ENCODE results near the gene BET1L. TPM values are rescaled to one million over a fixed set of nuclear protein-coding genes. Genes with fewer than 3 reads are reported as not detected.

BET1L gene
- total and polyA plus RNA-seq, 8 donors: 27.7 to 53.4 (median 41.2) TPM

DNA sequence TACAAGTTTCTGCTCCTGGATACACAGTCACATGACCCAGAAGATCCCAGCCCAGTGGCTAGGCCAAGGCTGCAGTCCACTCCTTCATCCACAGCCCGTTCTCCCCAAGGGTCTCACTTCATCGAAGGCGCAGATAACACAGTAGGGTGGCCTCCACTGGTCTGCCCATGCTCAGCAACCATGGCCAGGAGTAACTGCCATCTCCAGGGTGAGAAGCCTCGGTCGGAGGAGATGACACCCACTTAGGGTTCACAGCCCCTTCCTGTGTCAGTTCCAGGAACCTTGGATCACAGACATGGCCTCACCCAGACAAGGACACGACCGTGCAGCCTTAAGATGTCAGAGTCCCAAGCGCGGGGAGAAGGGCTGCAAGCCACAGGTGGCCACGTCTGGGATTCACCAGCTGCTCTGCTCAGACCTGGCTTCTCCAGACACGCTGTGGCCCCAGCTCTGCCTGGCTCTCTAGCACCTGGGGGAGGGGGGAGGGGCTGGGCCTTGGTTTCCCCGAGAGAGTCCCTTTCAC, 2.6 kb downstream of the BET1L start:
- FAIRE-seq: no peak
- H3K4me3 ChIP-seq: no peak overlapping the region
- no peaks in the 10 kb centered on the region for H3K9me3 ChIP-seq
- DNase-seq: peak in 3 of 6 donors; percentile 17 to 47 (median 27)
- H3K4me1 ChIP-seq: peaks cover 4 to 21% (median 17%) of the 10 kb centered on the region in 3 donors
- ATAC-seq: no peak
- WGBS, 2 donors: 65 to 85% methylated on average over 12 of the region's 12 CpGs
- TF ChIP-seq, protein P1, sequence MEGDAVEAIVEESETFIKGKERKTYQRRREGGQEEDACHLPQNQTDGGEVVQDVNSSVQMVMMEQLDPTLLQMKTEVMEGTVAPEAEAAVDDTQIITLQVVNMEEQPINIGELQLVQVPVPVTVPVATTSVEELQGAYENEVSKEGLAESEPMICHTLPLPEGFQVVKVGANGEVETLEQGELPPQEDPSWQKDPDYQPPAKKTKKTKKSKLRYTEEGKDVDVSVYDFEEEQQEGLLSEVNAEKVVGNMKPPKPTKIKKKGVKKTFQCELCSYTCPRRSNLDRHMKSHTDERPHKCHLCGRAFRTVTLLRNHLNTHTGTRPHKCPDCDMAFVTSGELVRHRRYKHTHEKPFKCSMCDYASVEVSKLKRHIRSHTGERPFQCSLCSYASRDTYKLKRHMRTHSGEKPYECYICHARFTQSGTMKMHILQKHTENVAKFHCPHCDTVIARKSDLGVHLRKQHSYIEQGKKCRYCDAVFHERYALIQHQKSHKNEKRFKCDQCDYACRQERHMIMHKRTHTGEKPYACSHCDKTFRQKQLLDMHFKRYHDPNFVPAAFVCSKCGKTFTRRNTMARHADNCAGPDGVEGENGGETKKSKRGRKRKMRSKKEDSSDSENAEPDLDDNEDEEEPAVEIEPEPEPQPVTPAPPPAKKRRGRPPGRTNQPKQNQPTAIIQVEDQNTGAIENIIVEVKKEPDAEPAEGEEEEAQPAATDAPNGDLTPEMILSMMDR (IDR thresholded peaks at IDR 0.05): no peak
- no peaks in the 10 kb centered on the region for H3K27me3 ChIP-seq
- peaks cover 0 to 25% (median 9%) of the 10 kb centered on the region in 3 donors for H3K36me3 ChIP-seq
- no peak overlapping the region for H3K27ac ChIP-seq
- intact Hi-C loops (cut with DNase I): no loop called here

DNA sequence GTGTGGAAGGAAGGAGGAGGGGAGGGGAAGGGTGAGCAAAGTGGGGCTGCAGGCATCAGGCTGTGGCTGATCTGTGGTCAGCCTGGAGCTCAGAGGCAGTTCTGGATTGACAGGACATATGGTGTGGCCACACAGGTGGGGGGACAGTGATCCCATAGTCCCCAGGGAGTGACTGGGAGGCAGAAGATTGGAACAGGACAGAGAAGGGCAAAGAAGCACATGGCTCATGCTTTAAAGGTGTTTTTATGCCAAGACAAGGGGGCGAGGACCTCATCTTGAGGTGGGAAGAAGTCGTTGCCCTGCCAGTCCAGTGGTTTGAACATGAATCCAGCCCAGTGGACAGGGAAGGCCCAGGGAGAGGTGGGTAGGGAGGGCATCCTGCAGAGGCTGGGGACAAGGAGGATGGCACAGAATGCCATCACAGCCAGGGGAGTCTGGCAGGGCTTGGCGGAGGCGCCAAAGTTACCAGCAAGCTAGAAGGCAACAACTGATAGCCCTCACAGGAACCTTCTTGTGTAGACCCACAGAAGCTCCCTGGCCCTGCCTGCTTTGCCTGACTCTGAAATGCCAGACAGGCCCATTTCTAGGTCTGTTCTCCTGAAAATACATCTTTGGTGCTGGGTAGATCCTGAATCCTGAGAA, 3.1 kb downstream of the BET1L start:
- ATAC-seq (no peak), DNase-seq (peak in 3 of 6 donors; percentile 14 to 35 (median 24)), FAIRE-seq (no peak)
- H3K9me3 ChIP-seq: no peaks in the 10 kb centered on the region
- H3K4me1 ChIP-seq: peaks cover 0 to 16% (median 12%) of the 10 kb centered on the region in 3 donors
- 87 to 88% methylated on average over 4 of the region's 4 CpGs for WGBS, 2 donors
- no peak overlapping the region for H3K4me3 ChIP-seq
- H3K27me3 ChIP-seq: no peaks in the 10 kb centered on the region
- TF ChIP-seq, protein P1 (IDR thresholded peaks at IDR 0.05): no peak
- intact Hi-C loops (cut with DNase I): no loop called here
- H3K27ac ChIP-seq: no peak overlapping the region
- peaks cover 0 to 25% (median 9%) of the 10 kb centered on the region in 3 donors for H3K36me3 ChIP-seq

DNA sequence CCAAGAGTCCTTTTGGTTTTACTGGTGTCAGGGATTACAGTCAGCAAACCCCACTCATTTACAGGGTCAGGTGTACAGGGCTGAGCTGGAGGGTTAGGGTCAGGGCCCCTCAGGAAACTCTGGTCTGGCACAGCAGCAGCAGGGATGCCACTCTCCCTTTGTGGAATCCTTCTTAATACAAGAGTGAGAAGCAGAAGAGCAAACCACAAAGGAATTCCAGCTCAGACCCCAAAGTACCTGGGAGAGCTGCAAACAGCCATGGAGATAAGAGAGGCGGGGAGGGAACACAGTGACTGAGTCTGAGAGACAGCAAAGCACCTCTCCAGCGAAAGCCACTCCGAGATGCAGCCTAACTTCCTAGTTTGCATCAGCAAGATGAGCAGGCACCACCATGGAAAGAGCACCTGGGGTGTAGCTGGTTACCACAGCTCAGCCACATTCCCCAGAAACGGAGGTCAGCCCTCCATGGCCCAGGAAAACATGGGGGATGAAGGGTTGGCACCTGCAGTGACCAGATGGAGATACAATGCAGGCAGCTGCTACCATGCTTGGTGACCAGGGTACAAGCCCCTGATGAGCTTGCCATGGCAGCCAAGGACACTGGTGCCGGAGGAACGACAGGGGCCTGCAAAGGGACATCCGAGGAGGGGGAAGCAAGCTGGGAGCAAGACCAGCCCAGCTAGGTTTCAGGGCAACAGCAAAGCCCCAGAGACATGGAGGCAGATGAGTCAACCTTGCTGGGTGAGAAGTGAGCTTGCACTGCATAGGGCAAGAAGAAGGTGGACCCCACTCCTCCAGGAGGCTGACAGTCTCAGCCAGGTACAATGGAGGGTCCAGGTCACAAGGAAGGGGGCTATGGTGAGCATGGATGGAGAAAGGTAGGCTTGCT, 3.9 kb downstream of the BET1L start:
- Histone ChIP-seq H3K4me3 (no peak overlapping the region), H3K36me3 (peaks cover 0 to 25% (median 9%) of the 10 kb centered on the region in 3 donors), H3K4me1 (peaks cover 0 to 16% (median 11%) of the 10 kb centered on the region in 3 donors), H3K27ac (no peak overlapping the region), H3K27me3 (no peaks in the 10 kb centered on the region), H3K9me3 (no peaks in the 10 kb centered on the region)
- 86 to 92% methylated on average over 7 of the region's 7 CpGs for WGBS, 2 donors
- no peak for FAIRE-seq
- ATAC-seq: no peak
- TF ChIP-seq, protein P1 (IDR thresholded peaks at IDR 0.05): no peak
- intact Hi-C loops (cut with DNase I): no loop called here
- DNase-seq: peak in 1 of 6 donors; percentile 14

DNA sequence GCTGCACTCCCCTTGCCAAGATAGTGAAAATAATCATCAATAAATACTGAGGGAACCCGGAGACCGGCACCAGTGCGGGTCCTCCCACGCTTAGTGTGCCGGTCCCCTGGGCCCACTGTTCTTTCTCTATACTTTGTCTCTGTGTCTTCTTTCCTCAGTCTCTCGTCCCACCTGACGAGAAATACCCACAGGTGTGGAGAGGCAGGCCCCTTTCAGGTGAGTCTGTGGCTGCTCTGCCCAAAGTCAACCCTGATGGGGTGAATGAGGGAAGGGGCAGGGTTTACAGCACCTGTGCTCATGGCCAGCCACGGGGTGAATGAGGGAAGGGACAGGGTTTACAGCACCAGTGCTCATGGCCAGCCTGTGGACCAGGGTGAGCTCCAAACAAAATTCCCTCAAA, 4.7 kb downstream of the BET1L start:
- no peaks in the 10 kb centered on the region for H3K9me3 ChIP-seq
- ATAC-seq (no peak), DNase-seq (peak in 2 of 6 donors; percentile 13 to 22), FAIRE-seq (no peak)
- H3K4me3 ChIP-seq: no peak overlapping the region
- no peak overlapping the region for H3K27ac ChIP-seq
- H3K4me1 ChIP-seq: peaks cover 0 to 16% (median 11%) of the 10 kb centered on the region in 3 donors
- peaks cover 0 to 25% (median 9%) of the 10 kb centered on the region in 3 donors for H3K36me3 ChIP-seq
- no peaks in the 10 kb centered on the region for H3K27me3 ChIP-seq
- intact Hi-C loops (cut with DNase I): no loop called here
- WGBS, 2 donors: 75 to 80% methylated on average over 8 of the region's 8 CpGs
- TF ChIP-seq, protein P1 (IDR thresholded peaks at IDR 0.05): no peak

Measured in pancreas (tissue), 10 donors.